ENCODE measurements around the gene PRIMA1. TPM values are rescaled to one million over a fixed set of nuclear protein-coding genes. Genes with fewer than 3 reads are reported as not detected.

Gene PRIMA1
- total and polyA plus RNA-seq, 7 experiments from 2014 or later, result not detected

GRCh38 chr14:93714605-93715004, 73.7 kb downstream of the PRIMA1 start:
- peaks cover 0 to 1% (median 0%) of the 10 kb centered on the region in 11 donors for H3K9me3 Mint-ChIP-seq
- intact Hi-C loops (cut with micrococcal nuclease), result no loop called here
- H3K4me3 ChIP-seq (ENCODE audit: low read length), result no peak overlapping the region
- H3K4me1 ChIP-seq (ENCODE audit: control insufficient read depth in 2 of 2, insufficient read depth in 2 of 2, low read length in 2 of 2), result no peaks in the 10 kb centered on the region
- no peaks in the 10 kb centered on the region for H3K36me3 ChIP-seq (ENCODE audit: control insufficient read depth in 2 of 3, insufficient read depth in 3 of 3, low read length in 3 of 3)
- ATAC-seq (no peak), DNase-seq (no peak)
- no peak overlapping the region for H3K4me3 Mint-ChIP-seq
- H3K9me3 ChIP-seq (ENCODE audit: control insufficient read depth in 2 of 3, low read length in 3 of 3), result no peaks in the 10 kb centered on the region
- H3K27ac Mint-ChIP-seq, result no peak overlapping the region
- no peaks in the 10 kb centered on the region for H3K27me3 ChIP-seq (ENCODE audit: control insufficient read depth in 2 of 2, insufficient read depth in 2 of 2, low read length in 2 of 2)
- peaks cover 0 to 23% (median 4%) of the 10 kb centered on the region in 5 donors for H3K27me3 Mint-ChIP-seq
- ChIA-PET POLR2A (no interaction called here), CTCF (no interaction called here)
- H3K4me1 Mint-ChIP-seq, result no peaks in the 10 kb centered on the region
- no peaks in the 10 kb centered on the region for H3K36me3 Mint-ChIP-seq
- no peak overlapping the region for H3K27ac ChIP-seq (ENCODE audit: low read depth, low read length)

DNA sequence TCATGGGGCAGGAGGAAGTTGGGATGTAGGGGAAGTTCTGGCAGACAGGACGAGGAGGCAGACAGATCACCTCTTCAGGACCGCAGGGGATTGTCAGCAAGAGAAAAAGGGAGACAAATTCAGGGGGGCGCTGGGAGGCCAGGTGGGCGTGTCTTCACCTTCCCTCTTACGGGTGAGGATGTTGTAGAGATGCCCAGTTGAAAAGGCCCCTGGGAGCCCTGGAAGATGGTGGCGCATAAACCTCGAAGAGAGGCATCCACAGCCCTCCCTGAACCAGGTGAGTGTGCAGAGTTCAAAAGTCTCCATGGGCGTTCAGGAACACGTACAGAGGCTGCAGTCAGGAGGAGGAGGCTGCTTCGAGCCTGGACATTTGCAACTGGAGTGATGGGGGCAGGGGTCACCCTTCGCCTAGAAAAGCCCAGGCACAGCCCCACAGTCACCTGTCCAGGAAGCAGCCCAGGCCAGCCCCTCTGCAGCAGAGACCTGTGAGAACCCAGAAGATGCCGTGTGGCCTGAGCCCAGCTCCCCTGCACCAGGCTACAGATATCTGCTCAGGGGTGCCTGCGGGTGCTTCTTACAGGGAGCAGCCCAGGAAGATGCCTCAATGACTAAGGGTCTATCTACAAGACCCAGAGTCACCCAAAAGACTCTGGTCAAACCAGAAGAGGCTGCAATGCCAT, 74.4 kb downstream of the PRIMA1 start:
- H3K36me3 Mint-ChIP-seq, result no peaks in the 10 kb centered on the region
- no peak overlapping the region for H3K4me3 Mint-ChIP-seq
- H3K4me1 ChIP-seq (ENCODE audit: control insufficient read depth in 2 of 2, insufficient read depth in 2 of 2, low read length in 2 of 2), result no peaks in the 10 kb centered on the region
- ATAC-seq, result no peak
- H3K27me3 ChIP-seq (ENCODE audit: control insufficient read depth in 2 of 2, insufficient read depth in 2 of 2, low read length in 2 of 2), result no peaks in the 10 kb centered on the region
- ChIA-PET POLR2A (no interaction called here), CTCF (no interaction called here)
- no peak overlapping the region for H3K27ac ChIP-seq (ENCODE audit: low read depth, low read length)
- no peak for DNase-seq
- H3K27ac Mint-ChIP-seq, result no peak overlapping the region
- H3K4me3 ChIP-seq (ENCODE audit: low read length), result no peak overlapping the region
- peaks cover 0 to 26% (median 4%) of the 10 kb centered on the region in 5 donors for H3K27me3 Mint-ChIP-seq
- H3K4me1 Mint-ChIP-seq, result no peaks in the 10 kb centered on the region
- H3K9me3 ChIP-seq (ENCODE audit: control insufficient read depth in 2 of 3, low read length in 3 of 3), result no peaks in the 10 kb centered on the region
- intact Hi-C loops (cut with micrococcal nuclease), result no loop called here
- peaks cover 0 to 1% (median 0%) of the 10 kb centered on the region in 11 donors for H3K9me3 Mint-ChIP-seq
- H3K36me3 ChIP-seq (ENCODE audit: control insufficient read depth in 2 of 3, insufficient read depth in 3 of 3, low read length in 3 of 3), result no peaks in the 10 kb centered on the region

DNA sequence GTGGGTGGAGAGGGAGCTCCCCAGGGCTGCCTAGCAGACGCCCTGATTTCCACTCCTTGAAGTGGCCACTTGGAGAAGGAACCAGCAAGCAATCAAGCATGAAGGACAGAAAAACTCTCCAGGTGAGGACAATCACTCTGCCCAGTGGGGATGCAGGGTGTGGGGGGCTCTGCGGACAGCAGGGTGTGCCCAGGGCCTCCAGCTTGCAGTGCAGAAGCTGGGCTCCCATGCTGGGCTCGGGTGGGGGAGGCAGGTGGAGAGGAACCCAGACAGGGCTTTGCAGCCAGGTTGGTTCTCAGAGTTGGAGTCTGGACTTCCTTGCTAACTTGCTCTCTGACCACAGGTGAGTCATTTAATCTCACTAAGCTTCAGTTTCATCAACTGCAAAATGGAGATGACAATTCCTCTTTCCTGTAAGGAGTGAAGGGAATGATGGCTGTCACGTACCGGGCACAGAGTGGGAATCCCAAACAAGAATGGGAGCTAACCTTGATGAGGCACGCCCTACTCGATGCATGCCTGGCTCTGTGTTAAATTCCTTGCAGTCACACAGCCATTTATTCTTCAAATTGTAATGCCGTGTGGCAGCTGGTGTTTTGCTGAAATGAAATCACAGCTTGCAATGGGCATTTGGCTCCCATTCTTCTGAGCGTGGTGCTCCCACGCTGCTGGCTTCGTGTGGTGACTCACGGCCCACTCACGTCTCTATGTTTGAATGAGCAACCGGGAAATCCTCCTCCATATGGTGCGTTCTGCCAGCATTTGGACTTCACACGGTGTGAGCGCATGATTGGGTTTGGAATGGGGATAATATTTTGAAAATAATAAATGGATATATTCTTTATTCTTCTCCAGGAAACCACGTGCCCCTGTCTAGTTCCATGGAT, 75.2 kb downstream of the PRIMA1 start:
- no peak overlapping the region for H3K4me3 Mint-ChIP-seq
- ATAC-seq (no peak), DNase-seq (no peak)
- H3K9me3 ChIP-seq (ENCODE audit: control insufficient read depth in 2 of 3, low read length in 3 of 3), result no peaks in the 10 kb centered on the region
- peaks cover 0 to 29% (median 4%) of the 10 kb centered on the region in 5 donors for H3K27me3 Mint-ChIP-seq
- intact Hi-C loops (cut with micrococcal nuclease), result no loop called here
- no peak overlapping the region for H3K27ac ChIP-seq (ENCODE audit: low read depth, low read length)
- ChIA-PET POLR2A (no interaction called here), CTCF (no interaction called here)
- H3K36me3 Mint-ChIP-seq, result no peaks in the 10 kb centered on the region
- no peaks in the 10 kb centered on the region for H3K36me3 ChIP-seq (ENCODE audit: control insufficient read depth in 2 of 3, insufficient read depth in 3 of 3, low read length in 3 of 3)
- H3K9me3 Mint-ChIP-seq, result peaks cover 0 to 1% (median 0%) of the 10 kb centered on the region in 11 donors
- no peaks in the 10 kb centered on the region for H3K27me3 ChIP-seq (ENCODE audit: control insufficient read depth in 2 of 2, insufficient read depth in 2 of 2, low read length in 2 of 2)
- H3K4me1 ChIP-seq (ENCODE audit: control insufficient read depth in 2 of 2, insufficient read depth in 2 of 2, low read length in 2 of 2), result no peaks in the 10 kb centered on the region
- H3K27ac Mint-ChIP-seq, result no peak overlapping the region
- no peak overlapping the region for H3K4me3 ChIP-seq (ENCODE audit: low read length)
- H3K4me1 Mint-ChIP-seq, result no peaks in the 10 kb centered on the region

GRCh38 chr14:93712079-93712837, 76.0 kb downstream of the PRIMA1 start:
- no peak for ATAC-seq
- CTCF ChIA-PET, result no interaction called here
- intact Hi-C loops (cut with micrococcal nuclease), result no loop called here
- H3K27ac ChIP-seq (ENCODE audit: low read depth, low read length), result no peak overlapping the region
- H3K36me3 ChIP-seq (ENCODE audit: control insufficient read depth in 2 of 3, insufficient read depth in 3 of 3, low read length in 3 of 3), result no peaks in the 10 kb centered on the region
- no peaks in the 10 kb centered on the region for H3K9me3 ChIP-seq (ENCODE audit: control insufficient read depth in 2 of 3, low read length in 3 of 3)
- H3K27me3 ChIP-seq (ENCODE audit: control insufficient read depth in 2 of 2, insufficient read depth in 2 of 2, low read length in 2 of 2), result no peaks in the 10 kb centered on the region
- Mint-ChIP-seq H3K27ac (no peak overlapping the region), H3K4me3 (no peak overlapping the region), H3K36me3 (no peaks in the 10 kb centered on the region), H3K4me1 (no peaks in the 10 kb centered on the region), H3K9me3 (peaks cover 0 to 1% (median 0%) of the 10 kb centered on the region in 11 donors), H3K27me3 (peaks cover 0 to 29% (median 4%) of the 10 kb centered on the region in 5 donors)
- no peak overlapping the region for H3K4me3 ChIP-seq (ENCODE audit: low read length)
- no peak for DNase-seq
- H3K4me1 ChIP-seq (ENCODE audit: control insufficient read depth in 2 of 2, insufficient read depth in 2 of 2, low read length in 2 of 2), result no peaks in the 10 kb centered on the region
- POLR2A ChIA-PET, result no interaction called here

GRCh38 chr14:93709249-93709648, 79.0 kb downstream of the PRIMA1 start:
- Histone ChIP-seq H3K27me3 (ENCODE audit: control insufficient read depth in 2 of 2, insufficient read depth in 2 of 2, low read length in 2 of 2) (no peaks in the 10 kb centered on the region), H3K27ac (ENCODE audit: low read depth, low read length) (no peak overlapping the region), H3K36me3 (ENCODE audit: control insufficient read depth in 2 of 3, insufficient read depth in 3 of 3, low read length in 3 of 3) (no peaks in the 10 kb centered on the region), H3K4me3 (ENCODE audit: low read length) (no peak overlapping the region), H3K4me1 (ENCODE audit: control insufficient read depth in 2 of 2, insufficient read depth in 2 of 2, low read length in 2 of 2) (no peaks in the 10 kb centered on the region), H3K9me3 (ENCODE audit: control insufficient read depth in 2 of 3, low read length in 3 of 3) (no peaks in the 10 kb centered on the region)
- ChIA-PET CTCF (no interaction called here), POLR2A (no interaction called here)
- no peak for ATAC-seq
- intact Hi-C loops (cut with micrococcal nuclease), result no loop called here
- H3K27me3 Mint-ChIP-seq, result peaks cover 3 to 26% (median 14%) of the 10 kb centered on the region in 5 donors
- H3K36me3 Mint-ChIP-seq, result no peaks in the 10 kb centered on the region
- DNase-seq, result no peak
- H3K4me3 Mint-ChIP-seq, result no peak overlapping the region
- no peaks in the 10 kb centered on the region for H3K9me3 Mint-ChIP-seq
- no peaks in the 10 kb centered on the region for H3K4me1 Mint-ChIP-seq
- H3K27ac Mint-ChIP-seq, result no peak overlapping the region

- Histone ChIP-seq H3K4me3 (ENCODE audit: low read length) (no peak overlapping the region), H3K36me3 (ENCODE audit: control insufficient read depth in 2 of 3, insufficient read depth in 3 of 3, low read length in 3 of 3) (no peaks in the 10 kb centered on the region), H3K27me3 (ENCODE audit: control insufficient read depth in 2 of 2, insufficient read depth in 2 of 2, low read length in 2 of 2) (no peaks in the 10 kb centered on the region), H3K4me1 (ENCODE audit: control insufficient read depth in 2 of 2, insufficient read depth in 2 of 2, low read length in 2 of 2) (no peaks in the 10 kb centered on the region), H3K9me3 (ENCODE audit: control insufficient read depth in 2 of 3, low read length in 3 of 3) (no peaks in the 10 kb centered on the region), H3K27ac (ENCODE audit: low read depth, low read length) (no peak overlapping the region)
- H3K27me3 Mint-ChIP-seq, result peaks cover 3 to 29% (median 16%) of the 10 kb centered on the region in 5 donors
- ChIA-PET POLR2A (no interaction called here), CTCF (no interaction called here)
- no peaks in the 10 kb centered on the region for H3K36me3 Mint-ChIP-seq
- DNase-seq (no peak), ATAC-seq (no peak)
- peaks cover 0 to 1% (median 0%) of the 10 kb centered on the region in 11 donors for H3K9me3 Mint-ChIP-seq
- no peaks in the 10 kb centered on the region for H3K4me1 Mint-ChIP-seq
- no peak overlapping the region for H3K27ac Mint-ChIP-seq
- intact Hi-C loops (cut with micrococcal nuclease), result no loop called here
- H3K4me3 Mint-ChIP-seq, result no peak overlapping the region
These were observed 79.5 kb downstream of the PRIMA1 start for GRCh38 chr14:93708800-93709199.

Measured in naive thymus-derived CD4-positive, alpha-beta T cell (primary cell).